ENCODE results near the gene TLR10. TPM values are rescaled to one million over a fixed set of nuclear protein-coding genes. Genes with fewer than 3 reads are reported as not detected.

TLR10 gene
- total RNA-seq, 1 donor from 2014 or later = 0.74 TPM

Small RNA genes within 50 kb of the gene (small RNA-seq; reads per million reads assigned to genes)
- gene RNA5SP158 (ENCODE audit: low replicate concordance) = not detected

Other genes starting within 250 kb of the TLR10 start
- 25.3 TPM for gene KLF3, start 118.8 kb downstream of the TLR10 start, total RNA-seq
- gene TLR1, start 21.8 kb upstream of the TLR10 start, total RNA-seq = 8.9 TPM
- gene TLR6, start 73.8 kb upstream of the TLR10 start, total RNA-seq = 0.49 TPM
- gene FAM114A1, start 84.8 kb upstream of the TLR10 start, total RNA-seq = 8.4 TPM
- gene TMEM156, start 249.4 kb upstream of the TLR10 start, total RNA-seq = 0.74 TPM